Measurements from ENCODE around the gene SLC25A41.

DNA sequence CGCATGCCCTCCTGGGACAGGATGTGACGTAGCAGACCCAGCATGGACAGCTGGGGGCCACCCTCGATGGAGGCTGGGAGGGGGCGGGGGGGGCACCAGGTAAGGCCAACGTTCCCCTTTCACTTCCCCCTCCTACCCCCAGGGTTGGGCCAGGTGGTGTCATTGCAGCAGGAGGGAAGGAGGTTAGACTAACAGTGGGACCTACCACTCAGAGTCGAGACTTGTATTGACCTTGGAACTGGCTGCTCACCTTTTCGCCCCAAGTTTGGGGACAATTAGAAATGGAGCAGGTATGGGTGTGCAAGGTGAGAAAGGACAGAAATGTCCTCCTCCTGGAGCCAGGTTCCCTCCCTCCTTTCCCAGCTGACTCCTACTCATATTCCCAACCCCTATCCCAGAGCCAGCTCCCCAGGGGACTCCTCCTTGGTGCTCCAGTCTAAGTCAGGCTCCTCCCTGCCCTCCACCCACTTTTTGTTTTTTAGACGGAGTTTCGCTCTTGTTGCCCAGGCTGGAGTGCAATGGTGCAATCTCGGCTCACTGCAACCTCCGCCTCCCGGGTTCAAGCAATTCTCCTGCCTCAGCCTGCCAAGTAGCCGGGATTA, 8.6 kb upstream of the SLC25A41 start:
- TF ChIP-seq, protein P1, sequence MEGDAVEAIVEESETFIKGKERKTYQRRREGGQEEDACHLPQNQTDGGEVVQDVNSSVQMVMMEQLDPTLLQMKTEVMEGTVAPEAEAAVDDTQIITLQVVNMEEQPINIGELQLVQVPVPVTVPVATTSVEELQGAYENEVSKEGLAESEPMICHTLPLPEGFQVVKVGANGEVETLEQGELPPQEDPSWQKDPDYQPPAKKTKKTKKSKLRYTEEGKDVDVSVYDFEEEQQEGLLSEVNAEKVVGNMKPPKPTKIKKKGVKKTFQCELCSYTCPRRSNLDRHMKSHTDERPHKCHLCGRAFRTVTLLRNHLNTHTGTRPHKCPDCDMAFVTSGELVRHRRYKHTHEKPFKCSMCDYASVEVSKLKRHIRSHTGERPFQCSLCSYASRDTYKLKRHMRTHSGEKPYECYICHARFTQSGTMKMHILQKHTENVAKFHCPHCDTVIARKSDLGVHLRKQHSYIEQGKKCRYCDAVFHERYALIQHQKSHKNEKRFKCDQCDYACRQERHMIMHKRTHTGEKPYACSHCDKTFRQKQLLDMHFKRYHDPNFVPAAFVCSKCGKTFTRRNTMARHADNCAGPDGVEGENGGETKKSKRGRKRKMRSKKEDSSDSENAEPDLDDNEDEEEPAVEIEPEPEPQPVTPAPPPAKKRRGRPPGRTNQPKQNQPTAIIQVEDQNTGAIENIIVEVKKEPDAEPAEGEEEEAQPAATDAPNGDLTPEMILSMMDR (IDR thresholded peaks at IDR 0.05): no peak
- TF ChIP-seq ZFX (IDR thresholded peaks at IDR 0.05; ENCODE audit: borderline replicate concordance): no peak
